ENCODE data around the gene SPOP. TPM values are rescaled to one million over a fixed set of nuclear protein-coding genes. Genes with fewer than 3 reads are reported as not detected.

SPOP gene
- total and polyA plus RNA-seq, 2 donors (not counting 1 experiment from before 2014, with no cell fraction given): 46.7 to 112 TPM

GRCh38 chr17:49588312-49588711 lies 89.6 kb downstream of the SPOP start:
- H3K9me3 ChIP-seq (ENCODE audit: control insufficient read depth, insufficient read depth, low read depth, low read length): no peaks in the 10 kb centered on the region
- DNase-seq (ENCODE audit: low read depth in 2 of 2): no peak

GRCh38 chr17:49587366-49588073 lies 90.4 kb downstream of the SPOP start:
- no peak for DNase-seq (ENCODE audit: low read depth in 2 of 2)
- H3K4me2 ChIP-seq (ENCODE audit: extremely low read depth, insufficient read depth, low read length): no peak overlapping the region
- no peak overlapping the region for H3K9ac ChIP-seq (ENCODE audit: insufficient read depth, low read length)
- TF ChIP-seq, protein P1, sequence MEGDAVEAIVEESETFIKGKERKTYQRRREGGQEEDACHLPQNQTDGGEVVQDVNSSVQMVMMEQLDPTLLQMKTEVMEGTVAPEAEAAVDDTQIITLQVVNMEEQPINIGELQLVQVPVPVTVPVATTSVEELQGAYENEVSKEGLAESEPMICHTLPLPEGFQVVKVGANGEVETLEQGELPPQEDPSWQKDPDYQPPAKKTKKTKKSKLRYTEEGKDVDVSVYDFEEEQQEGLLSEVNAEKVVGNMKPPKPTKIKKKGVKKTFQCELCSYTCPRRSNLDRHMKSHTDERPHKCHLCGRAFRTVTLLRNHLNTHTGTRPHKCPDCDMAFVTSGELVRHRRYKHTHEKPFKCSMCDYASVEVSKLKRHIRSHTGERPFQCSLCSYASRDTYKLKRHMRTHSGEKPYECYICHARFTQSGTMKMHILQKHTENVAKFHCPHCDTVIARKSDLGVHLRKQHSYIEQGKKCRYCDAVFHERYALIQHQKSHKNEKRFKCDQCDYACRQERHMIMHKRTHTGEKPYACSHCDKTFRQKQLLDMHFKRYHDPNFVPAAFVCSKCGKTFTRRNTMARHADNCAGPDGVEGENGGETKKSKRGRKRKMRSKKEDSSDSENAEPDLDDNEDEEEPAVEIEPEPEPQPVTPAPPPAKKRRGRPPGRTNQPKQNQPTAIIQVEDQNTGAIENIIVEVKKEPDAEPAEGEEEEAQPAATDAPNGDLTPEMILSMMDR (conservative IDR thresholded peaks at IDR 0.05 in 1 of 2, IDR thresholded peaks at IDR 0.05 in 1 of 2; ENCODE audit: low read depth in 1 of 2, low read length in 2 of 2): no peak
- peaks cover 3% of the 10 kb centered on the region for H3K4me1 ChIP-seq (ENCODE audit: control insufficient read depth, extremely low read depth, insufficient read depth, low read length)
- no peaks in the 10 kb centered on the region for H3K79me2 ChIP-seq (ENCODE audit: control insufficient read depth, insufficient read depth, low read length)
- H4K20me1 ChIP-seq (ENCODE audit: control insufficient read depth, extremely low read depth, insufficient read depth, low read length): no peaks in the 10 kb centered on the region
- H3K4me3 ChIP-seq (replicated peaks in 1 of 4; ENCODE audit: control extremely low read depth in 1 of 4, insufficient read depth in 1 of 4, low read depth in 3 of 4, low read length in 4 of 4): no peak overlapping the region
- H3K9me3 ChIP-seq (ENCODE audit: control insufficient read depth, insufficient read depth, low read depth, low read length): no peaks in the 10 kb centered on the region
- no peaks in the 10 kb centered on the region for H3K36me3 ChIP-seq (ENCODE audit: control insufficient read depth, insufficient read depth, low read length)
- no peak overlapping the region for H3K27ac ChIP-seq (ENCODE audit: insufficient read depth, low read length)
- no peaks in the 10 kb centered on the region for H3K27me3 ChIP-seq (ENCODE audit: control insufficient read depth, insufficient read depth, low read length)
- H2AFZ ChIP-seq (ENCODE audit: low read length): no peak overlapping the region

More at GRCh38 chr17:49588312-49588711, 89.6 kb downstream of the SPOP start:
- TF ChIP-seq EZH2 (IDR thresholded peaks at IDR 0.05; ENCODE audit: low read length, missing control alignments): no peak
- TF ChIP-seq, protein P1 (conservative IDR thresholded peaks at IDR 0.05 in 1 of 2, IDR thresholded peaks at IDR 0.05 in 1 of 2; ENCODE audit: low read depth in 1 of 2, low read length in 2 of 2): no peak
- H4K20me1 ChIP-seq (ENCODE audit: control insufficient read depth, extremely low read depth, insufficient read depth, low read length): no peaks in the 10 kb centered on the region
- H3K27me3 ChIP-seq (ENCODE audit: control insufficient read depth, insufficient read depth, low read length): no peaks in the 10 kb centered on the region
- no peak overlapping the region for H3K4me2 ChIP-seq (ENCODE audit: extremely low read depth, insufficient read depth, low read length)
- H3K4me1 ChIP-seq (ENCODE audit: control insufficient read depth, extremely low read depth, insufficient read depth, low read length): peaks cover 3% of the 10 kb centered on the region
- no peak overlapping the region for H3K9ac ChIP-seq (ENCODE audit: insufficient read depth, low read length)
- H2AFZ ChIP-seq (ENCODE audit: low read length): no peak overlapping the region
- no peak overlapping the region for H3K27ac ChIP-seq (ENCODE audit: insufficient read depth, low read length)
- H3K4me3 ChIP-seq (replicated peaks in 1 of 4; ENCODE audit: control extremely low read depth in 1 of 4, insufficient read depth in 1 of 4, low read depth in 3 of 4, low read length in 4 of 4): no peak overlapping the region
- H3K79me2 ChIP-seq (ENCODE audit: control insufficient read depth, insufficient read depth, low read length): no peaks in the 10 kb centered on the region
- no peaks in the 10 kb centered on the region for H3K36me3 ChIP-seq (ENCODE audit: control insufficient read depth, insufficient read depth, low read length)

GRCh38 chr17:49585422-49586027 lies 92.4 kb downstream of the SPOP start:
- no peak overlapping the region for H2AFZ ChIP-seq (ENCODE audit: low read length)
- no peaks in the 10 kb centered on the region for H3K27me3 ChIP-seq (ENCODE audit: control insufficient read depth, insufficient read depth, low read length)
- TF ChIP-seq EZH2 (IDR thresholded peaks at IDR 0.05; ENCODE audit: low read length, missing control alignments): no peak
- TF ChIP-seq, protein P1 (conservative IDR thresholded peaks at IDR 0.05 in 1 of 2, IDR thresholded peaks at IDR 0.05 in 1 of 2; ENCODE audit: low read depth in 1 of 2, low read length in 2 of 2): peak; percentile 14 to 16
- no peak overlapping the region for H3K9ac ChIP-seq (ENCODE audit: insufficient read depth, low read length)
- H3K4me2 ChIP-seq (ENCODE audit: extremely low read depth, insufficient read depth, low read length): no peak overlapping the region
- H3K4me3 ChIP-seq (replicated peaks in 1 of 4; ENCODE audit: control extremely low read depth in 1 of 4, insufficient read depth in 1 of 4, low read depth in 3 of 4, low read length in 4 of 4): no peak overlapping the region
- no peaks in the 10 kb centered on the region for H3K36me3 ChIP-seq (ENCODE audit: control insufficient read depth, insufficient read depth, low read length)
- H3K27ac ChIP-seq (ENCODE audit: insufficient read depth, low read length): no peak overlapping the region
- DNase-seq (ENCODE audit: low read depth in 2 of 2): no peak
- H3K79me2 ChIP-seq (ENCODE audit: control insufficient read depth, insufficient read depth, low read length): no peaks in the 10 kb centered on the region
- H3K9me3 ChIP-seq (ENCODE audit: control insufficient read depth, insufficient read depth, low read depth, low read length): no peaks in the 10 kb centered on the region
- H3K4me1 ChIP-seq (ENCODE audit: control insufficient read depth, extremely low read depth, insufficient read depth, low read length): peaks cover 3% of the 10 kb centered on the region
- H4K20me1 ChIP-seq (ENCODE audit: control insufficient read depth, extremely low read depth, insufficient read depth, low read length): no peaks in the 10 kb centered on the region
